HG02588 (cell line): ENCODE data around the gene COL5A3.
"Not testable (repeated sequence)": the region's sequence is repeated elsewhere in the genome, so short reads cannot be mapped to it uniquely, and the experiment has no call there.

ENCODE experiments used
- ATAC-seq: cut with Tn5 transposase; IDR thresholded peaks from one replicate; pipeline ENCODE4 v1.9.1; 2021; ENCODE audit warnings: mild to moderate bottlenecking, moderate library complexity; ENCODE audit not compliant: unreplicated experiment

Gene COL5A3

GRCh38 chr19:9972103-9972502, 38.2 kb downstream of the COL5A3 start:
- ATAC-seq: no peak

- ATAC-seq: no peak
Measured at GRCh38 chr19:9971166-9971897, 39.0 kb downstream of the COL5A3 start.

- no peak for ATAC-seq
Measured at GRCh38 chr19:9970481-9970880, 39.8 kb downstream of the COL5A3 start.

- ATAC-seq: no peak
Measured at GRCh38 chr19:9969688-9969975, 40.7 kb downstream of the COL5A3 start.

GRCh38 chr19:9968820-9969687, 41.2 kb downstream of the COL5A3 start:
- ATAC-seq: no peak

GRCh38 chr19:9967326-9967725, 43.0 kb downstream of the COL5A3 start:
- no peak for ATAC-seq

GRCh38 chr19:9966448-9966847, 43.9 kb downstream of the COL5A3 start:
- ATAC-seq: no peak

- ATAC-seq: no peak
Measured at GRCh38 chr19:9966024-9966423, 44.3 kb downstream of the COL5A3 start.

- no peak for ATAC-seq
Measured at GRCh38 chr19:9962623-9963290, 47.5 kb downstream of the COL5A3 start.

- no peak for ATAC-seq
Measured at GRCh38 chr19:9961103-9961502, 49.2 kb downstream of the COL5A3 start.

GRCh38 chr19:9958379-9958821, 51.9 kb downstream of the COL5A3 start:
- ATAC-seq: no peak

GRCh38 chr19:9956956-9957355, 53.3 kb downstream of the COL5A3 start:
- ATAC-seq: no peak

GRCh38 chr19:9953802-9954542, 56.3 kb downstream of the COL5A3 start:
- no peak for ATAC-seq

GRCh38 chr19:9952276-9952675, 58.0 kb downstream of the COL5A3 start:
- ATAC-seq: no peak

GRCh38 chr19:9947441-9947840, 62.9 kb downstream of the COL5A3 start:
- ATAC-seq: no peak

GRCh38 chr19:9946528-9947125, 63.7 kb downstream of the COL5A3 start:
- not testable (repeated sequence) for ATAC-seq

- no peak for ATAC-seq
Measured at GRCh38 chr19:9945319-9945966, 64.9 kb downstream of the COL5A3 start.

GRCh38 chr19:9943744-9944143, 66.6 kb downstream of the COL5A3 start:
- no peak for ATAC-seq

- no peak for ATAC-seq
Measured at GRCh38 chr19:9941671-9942070, 68.6 kb downstream of the COL5A3 start.

GRCh38 chr19:9941231-9941630, 69.1 kb downstream of the COL5A3 start:
- no peak for ATAC-seq
